Measurements from ENCODE around the gene ARID2.

The ARID2 gene

DNA sequence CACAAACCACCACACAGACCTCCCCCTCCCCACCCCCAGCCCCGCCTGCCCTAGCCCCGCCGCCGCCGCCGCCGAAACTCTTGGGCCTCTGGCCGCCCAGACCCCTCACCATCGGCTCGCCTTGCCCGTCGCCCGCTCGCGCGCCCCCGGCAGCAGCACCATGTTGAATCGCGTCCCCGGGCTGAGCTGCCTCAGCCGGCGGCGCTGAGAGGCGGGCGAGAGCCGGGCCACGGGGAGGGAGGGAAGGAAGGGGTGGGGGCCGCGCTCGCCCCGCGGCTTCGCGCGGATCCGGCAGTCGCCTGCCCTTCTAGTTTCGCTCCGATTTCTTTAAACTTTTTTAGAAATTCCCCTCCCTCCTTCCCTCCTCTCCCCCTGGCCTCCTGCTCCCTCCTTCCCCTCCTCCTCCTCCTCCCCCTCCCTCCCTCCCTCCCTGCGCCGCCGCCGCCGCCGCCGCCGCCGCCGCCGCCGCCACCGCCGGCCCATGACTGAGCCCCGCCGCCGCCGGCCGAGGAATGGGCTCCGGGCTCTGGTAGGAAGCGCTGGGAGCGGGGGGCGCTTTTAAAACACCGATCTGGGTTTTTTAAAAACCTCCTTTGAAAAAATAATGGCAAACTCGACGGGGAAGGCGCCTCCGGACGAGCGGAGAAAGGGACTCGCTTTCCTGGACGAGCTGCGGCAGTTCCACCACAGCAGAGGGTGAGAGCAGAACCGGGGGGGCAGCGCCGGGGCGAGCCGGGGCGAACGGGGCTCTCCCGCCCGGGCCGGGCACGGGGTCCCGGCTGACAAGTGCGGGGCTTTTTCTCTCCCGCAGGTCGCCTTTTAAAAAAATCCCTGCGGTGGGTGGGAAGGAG is at the start of gene ARID2:
TSS of gene ARID2 (plus strand) at position 474 of the 851 bp plus-strand sequence. CDS start at position 605, 131 bp downstream.
- H3K9me3 ChIP-seq (ENCODE audit: low read length) = no peaks in the 10 kb centered on the region
- H3K27ac ChIP-seq (ENCODE audit: low read depth, low read length) = peak within 1 kb of the TSS; percentile 100
- H3K4me1 ChIP-seq (ENCODE audit: insufficient read depth, low read length) = peaks cover 23% of the 10 kb centered on the region
- H3K4me3 ChIP-seq (ENCODE audit: low read depth in 1 of 2, low read length in 2 of 2) = peak within 1 kb of the TSS; percentile 97 to 99
- H3K27me3 ChIP-seq (ENCODE audit: control insufficient read depth in 1 of 2, insufficient read depth in 2 of 2, low read length in 2 of 2) = no peaks in the 10 kb centered on the region
- H3K36me3 ChIP-seq (ENCODE audit: insufficient read depth, low read length) = no peaks in the 10 kb centered on the region
- H3K9ac ChIP-seq (ENCODE audit: low read length) = peak within 1 kb of the TSS; percentile 100

GRCh38 chr12:45680362-45680761 is 49.1 kb upstream of the ARID2 start:
- no peaks in the 10 kb centered on the region for H3K27me3 ChIP-seq (ENCODE audit: control insufficient read depth in 1 of 2, insufficient read depth in 2 of 2, low read length in 2 of 2)
- H3K36me3 ChIP-seq (ENCODE audit: insufficient read depth, low read length) = no peaks in the 10 kb centered on the region
- no peak overlapping the region for H3K27ac ChIP-seq (ENCODE audit: low read depth, low read length)
- H3K4me3 ChIP-seq (ENCODE audit: low read depth in 1 of 2, low read length in 2 of 2) = no peak overlapping the region
- no peaks in the 10 kb centered on the region for H3K4me1 ChIP-seq (ENCODE audit: insufficient read depth, low read length)
- no peaks in the 10 kb centered on the region for H3K9me3 ChIP-seq (ENCODE audit: low read length)
- H3K9ac ChIP-seq (ENCODE audit: low read length) = no peak overlapping the region

GRCh38 chr12:45681465-45681864 is 48.0 kb upstream of the ARID2 start:
- Histone ChIP-seq H3K4me3 (ENCODE audit: low read depth in 1 of 2, low read length in 2 of 2) (no peak overlapping the region), H3K27me3 (ENCODE audit: control insufficient read depth in 1 of 2, insufficient read depth in 2 of 2, low read length in 2 of 2) (no peaks in the 10 kb centered on the region), H3K9ac (ENCODE audit: low read length) (no peak overlapping the region), H3K36me3 (ENCODE audit: insufficient read depth, low read length) (no peaks in the 10 kb centered on the region), H3K4me1 (ENCODE audit: insufficient read depth, low read length) (no peaks in the 10 kb centered on the region), H3K27ac (ENCODE audit: low read depth, low read length) (no peak overlapping the region), H3K9me3 (ENCODE audit: low read length) (no peaks in the 10 kb centered on the region)

DNA sequence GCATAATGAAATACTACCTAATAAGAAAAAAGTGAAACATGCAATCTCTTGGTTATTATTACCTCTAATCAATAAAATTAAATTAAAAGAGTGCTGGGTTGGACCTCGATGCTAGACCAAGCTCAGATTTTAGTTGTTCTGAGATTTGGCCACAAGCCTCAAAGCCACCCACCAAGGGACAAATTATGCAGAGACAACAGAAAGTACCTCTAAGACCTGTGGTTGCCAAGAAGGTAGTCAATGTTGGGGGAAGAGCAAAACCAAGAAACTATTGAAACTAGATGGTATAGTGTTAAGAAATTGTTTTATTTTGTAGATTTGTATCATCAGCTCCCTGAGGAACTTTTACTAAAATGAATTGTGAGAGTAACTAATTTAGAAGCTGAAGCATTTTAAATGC is 43.8 kb upstream of the ARID2 start:
- Histone ChIP-seq H3K4me3 (ENCODE audit: low read depth in 1 of 2, low read length in 2 of 2) (no peak overlapping the region), H3K27me3 (ENCODE audit: control insufficient read depth in 1 of 2, insufficient read depth in 2 of 2, low read length in 2 of 2) (no peaks in the 10 kb centered on the region), H3K36me3 (ENCODE audit: insufficient read depth, low read length) (no peaks in the 10 kb centered on the region), H3K9me3 (ENCODE audit: low read length) (no peaks in the 10 kb centered on the region), H3K4me1 (ENCODE audit: insufficient read depth, low read length) (no peaks in the 10 kb centered on the region), H3K27ac (ENCODE audit: low read depth, low read length) (no peak overlapping the region), H3K9ac (ENCODE audit: low read length) (no peak overlapping the region)

DNA sequence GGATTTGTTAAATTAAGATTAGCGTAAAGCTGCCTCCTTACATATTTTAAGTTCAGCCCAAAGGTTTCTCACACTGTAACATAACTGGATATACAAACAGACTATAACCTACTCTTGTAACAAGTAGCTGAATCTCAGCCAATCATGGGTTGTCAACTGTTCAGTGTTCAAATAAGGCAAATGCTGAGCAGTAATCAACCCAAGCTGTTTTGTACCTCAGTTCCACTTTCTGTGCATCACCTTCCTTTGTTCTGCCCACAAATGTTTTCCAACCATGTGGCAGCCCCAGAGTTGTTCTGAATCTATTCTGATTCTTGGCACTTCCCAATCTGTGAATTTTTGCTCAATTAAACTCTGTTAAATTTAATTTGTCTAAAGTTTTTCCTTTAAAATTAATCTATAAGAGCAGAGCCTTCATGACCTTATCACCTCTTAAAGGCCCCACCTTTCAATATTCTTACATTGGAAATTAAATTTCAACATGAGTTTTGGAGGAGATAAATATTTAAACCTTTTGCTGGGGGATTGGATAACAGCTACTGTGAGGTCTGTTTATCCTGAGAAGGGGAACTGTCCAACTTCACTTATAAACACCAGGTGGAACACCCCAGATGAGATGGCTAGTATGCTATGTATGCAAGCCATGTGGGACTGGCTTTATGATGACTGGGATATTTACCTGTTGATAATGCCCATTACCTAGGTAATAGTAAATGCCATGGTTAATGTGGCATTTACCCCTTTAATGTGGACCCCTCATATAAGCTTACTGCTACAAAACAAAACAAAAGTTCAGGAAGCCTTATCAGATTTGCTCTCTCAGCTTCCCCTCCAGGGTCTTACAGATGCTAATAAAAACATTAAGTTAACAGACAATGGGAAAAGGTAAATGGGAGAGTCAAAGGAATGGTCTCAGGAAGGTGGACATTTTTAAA is 42.2 kb upstream of the ARID2 start:
- H3K4me1 ChIP-seq (ENCODE audit: insufficient read depth, low read length) = no peaks in the 10 kb centered on the region
- no peaks in the 10 kb centered on the region for H3K36me3 ChIP-seq (ENCODE audit: insufficient read depth, low read length)
- H3K4me3 ChIP-seq (ENCODE audit: low read depth in 1 of 2, low read length in 2 of 2) = no peak overlapping the region
- no peak overlapping the region for H3K9ac ChIP-seq (ENCODE audit: low read length)
- H3K9me3 ChIP-seq (ENCODE audit: low read length) = no peaks in the 10 kb centered on the region
- H3K27me3 ChIP-seq (ENCODE audit: control insufficient read depth in 1 of 2, insufficient read depth in 2 of 2, low read length in 2 of 2) = no peaks in the 10 kb centered on the region
- H3K27ac ChIP-seq (ENCODE audit: low read depth, low read length) = no peak overlapping the region

- Histone ChIP-seq H3K27me3 (ENCODE audit: control insufficient read depth in 1 of 2, insufficient read depth in 2 of 2, low read length in 2 of 2) (no peaks in the 10 kb centered on the region), H3K36me3 (ENCODE audit: insufficient read depth, low read length) (no peaks in the 10 kb centered on the region), H3K9me3 (ENCODE audit: low read length) (no peaks in the 10 kb centered on the region), H3K4me3 (ENCODE audit: low read depth in 1 of 2, low read length in 2 of 2) (no peak overlapping the region), H3K4me1 (ENCODE audit: insufficient read depth, low read length) (no peaks in the 10 kb centered on the region), H3K27ac (ENCODE audit: low read depth, low read length) (no peak overlapping the region), H3K9ac (ENCODE audit: low read length) (no peak overlapping the region)
Observed at GRCh38 chr12:45688183-45688582, 41.3 kb upstream of the ARID2 start.

DNA sequence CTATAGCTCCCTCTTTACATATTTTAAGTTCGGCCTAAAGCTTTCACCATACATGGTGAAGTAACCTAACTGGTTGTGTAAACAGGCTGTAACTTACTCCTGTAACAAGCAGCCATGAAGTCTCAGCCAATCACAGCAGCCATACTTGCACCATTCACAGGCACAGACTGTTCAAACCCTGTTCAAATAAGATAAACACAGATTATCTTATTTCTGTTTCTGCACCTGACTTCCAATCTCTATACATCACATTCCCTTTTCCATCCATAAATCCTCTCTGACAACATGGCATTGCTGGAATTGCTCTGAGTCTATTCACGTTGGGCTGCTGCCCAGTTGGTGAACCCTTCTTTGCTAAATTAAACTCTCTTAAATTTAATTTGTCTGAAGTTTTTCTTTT is 34.5 kb upstream of the ARID2 start:
- no peaks in the 10 kb centered on the region for H3K4me1 ChIP-seq (ENCODE audit: insufficient read depth, low read length)

DNA sequence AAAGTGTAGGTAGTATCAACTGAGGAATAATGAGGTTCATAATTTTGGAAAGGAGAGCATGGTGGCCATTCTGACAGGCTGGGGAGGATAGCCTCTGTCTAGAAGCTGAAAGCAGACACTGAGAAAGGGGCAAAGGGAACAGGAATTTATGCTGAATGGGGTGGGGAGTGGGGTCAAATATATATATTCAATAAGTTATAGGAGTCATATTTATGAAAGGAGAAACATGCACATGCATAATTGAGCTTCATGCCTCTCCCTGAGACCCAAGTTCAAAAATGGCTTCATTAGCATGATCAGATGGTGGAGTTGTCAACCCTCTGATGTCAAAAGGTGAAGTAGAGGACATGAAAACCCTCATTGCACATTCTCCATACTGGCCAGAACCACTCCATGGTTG is 33.9 kb upstream of the ARID2 start:
- H3K27me3 ChIP-seq (ENCODE audit: control insufficient read depth in 1 of 2, insufficient read depth in 2 of 2, low read length in 2 of 2) = no peaks in the 10 kb centered on the region
- H3K9me3 ChIP-seq (ENCODE audit: low read length) = no peaks in the 10 kb centered on the region
- no peak overlapping the region for H3K9ac ChIP-seq (ENCODE audit: low read length)
- no peaks in the 10 kb centered on the region for H3K4me1 ChIP-seq (ENCODE audit: insufficient read depth, low read length)
- H3K27ac ChIP-seq (ENCODE audit: low read depth, low read length) = no peak overlapping the region
- no peaks in the 10 kb centered on the region for H3K36me3 ChIP-seq (ENCODE audit: insufficient read depth, low read length)
- no peak overlapping the region for H3K4me3 ChIP-seq (ENCODE audit: low read depth in 1 of 2, low read length in 2 of 2)

More for the DNA sequence above, 34.5 kb upstream of the ARID2 start:
- Histone ChIP-seq H3K36me3 (ENCODE audit: insufficient read depth, low read length) (no peaks in the 10 kb centered on the region), H3K27ac (ENCODE audit: low read depth, low read length) (no peak overlapping the region), H3K9me3 (ENCODE audit: low read length) (no peaks in the 10 kb centered on the region), H3K4me3 (ENCODE audit: low read depth in 1 of 2, low read length in 2 of 2) (no peak overlapping the region), H3K9ac (ENCODE audit: low read length) (no peak overlapping the region), H3K27me3 (ENCODE audit: control insufficient read depth in 1 of 2, insufficient read depth in 2 of 2, low read length in 2 of 2) (no peaks in the 10 kb centered on the region)

DNA sequence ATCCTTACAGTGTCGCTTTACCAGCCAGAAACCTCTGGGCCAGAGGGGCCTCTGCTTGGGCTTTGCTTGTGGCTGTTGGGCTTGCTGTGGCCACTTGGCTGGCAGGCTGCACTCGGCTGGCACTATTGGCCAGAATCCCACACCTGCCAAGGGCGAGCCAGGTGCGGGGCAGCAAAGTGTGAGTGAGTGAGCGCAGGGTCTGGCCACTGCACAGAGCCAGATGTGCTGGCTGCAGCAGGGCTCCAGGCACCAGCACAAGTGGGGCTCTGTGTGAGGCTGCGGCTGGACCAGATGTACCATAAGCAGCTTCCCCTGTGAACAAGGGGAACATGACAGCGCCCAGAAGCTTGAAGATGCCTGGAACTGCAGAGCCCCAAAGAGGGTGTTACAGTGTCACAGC is 33.5 kb upstream of the ARID2 start:
- Histone ChIP-seq H3K9ac (ENCODE audit: low read length) (no peak overlapping the region), H3K27ac (ENCODE audit: low read depth, low read length) (no peak overlapping the region), H3K27me3 (ENCODE audit: control insufficient read depth in 1 of 2, insufficient read depth in 2 of 2, low read length in 2 of 2) (no peaks in the 10 kb centered on the region), H3K9me3 (ENCODE audit: low read length) (no peaks in the 10 kb centered on the region), H3K36me3 (ENCODE audit: insufficient read depth, low read length) (no peaks in the 10 kb centered on the region), H3K4me1 (ENCODE audit: insufficient read depth, low read length) (no peaks in the 10 kb centered on the region), H3K4me3 (ENCODE audit: low read depth in 1 of 2, low read length in 2 of 2) (no peak overlapping the region)

DNA sequence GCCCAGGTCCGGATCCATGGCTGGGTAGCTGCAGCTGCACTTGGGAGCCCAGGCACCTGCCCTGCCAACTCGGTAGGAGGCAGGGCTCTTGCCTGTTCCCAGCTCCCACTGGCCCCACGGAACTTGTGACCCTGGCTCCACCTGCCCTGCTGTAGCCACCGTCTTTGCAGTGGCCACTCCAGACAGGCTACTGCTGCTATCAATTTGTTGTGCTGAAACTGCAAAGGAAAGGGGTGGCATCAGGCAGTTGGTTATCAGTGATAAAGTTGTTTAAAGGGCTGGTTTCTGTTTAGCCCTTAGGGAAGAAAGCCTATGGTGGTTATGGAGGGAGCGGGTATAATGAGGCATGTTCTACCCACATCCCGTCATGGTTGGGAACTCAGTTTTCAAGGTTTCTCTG is 32.1 kb upstream of the ARID2 start:
- Histone ChIP-seq H3K27me3 (ENCODE audit: control insufficient read depth in 1 of 2, insufficient read depth in 2 of 2, low read length in 2 of 2) (no peaks in the 10 kb centered on the region), H3K4me1 (ENCODE audit: insufficient read depth, low read length) (no peaks in the 10 kb centered on the region), H3K36me3 (ENCODE audit: insufficient read depth, low read length) (no peaks in the 10 kb centered on the region), H3K4me3 (ENCODE audit: low read depth in 1 of 2, low read length in 2 of 2) (no peak overlapping the region), H3K9ac (ENCODE audit: low read length) (no peak overlapping the region), H3K27ac (ENCODE audit: low read depth, low read length) (no peak overlapping the region), H3K9me3 (ENCODE audit: low read length) (no peaks in the 10 kb centered on the region)

GRCh38 chr12:45701296-45701695 is 28.2 kb upstream of the ARID2 start:
- no peak overlapping the region for H3K9ac ChIP-seq (ENCODE audit: low read length)
- no peak overlapping the region for H3K4me3 ChIP-seq (ENCODE audit: low read depth in 1 of 2, low read length in 2 of 2)
- H3K27ac ChIP-seq (ENCODE audit: low read depth, low read length) = no peak overlapping the region
- H3K27me3 ChIP-seq (ENCODE audit: control insufficient read depth in 1 of 2, insufficient read depth in 2 of 2, low read length in 2 of 2) = no peaks in the 10 kb centered on the region
- H3K36me3 ChIP-seq (ENCODE audit: insufficient read depth, low read length) = no peaks in the 10 kb centered on the region
- H3K9me3 ChIP-seq (ENCODE audit: low read length) = no peaks in the 10 kb centered on the region
- H3K4me1 ChIP-seq (ENCODE audit: insufficient read depth, low read length) = no peaks in the 10 kb centered on the region
